GM12801 (cell line): ENCODE measurements around the gene GLS.

Experiments
- CTCF ChIP-seq: IDR thresholded peaks from one replicate; pipeline ENCODE4 v1.5.1; 2011; ENCODE audit warnings: control low read depth; ENCODE audit not compliant: insufficient read length; ENCODE audit errors: extremely low read depth

GLS gene

GRCh38 chr2:190860985-190861680 is 19.5 kb upstream of the GLS start:
- TF ChIP-seq CTCF: no peak

GRCh38 chr2:190862571-190862991 is 18.0 kb upstream of the GLS start:
- no peak for TF ChIP-seq CTCF

DNA sequence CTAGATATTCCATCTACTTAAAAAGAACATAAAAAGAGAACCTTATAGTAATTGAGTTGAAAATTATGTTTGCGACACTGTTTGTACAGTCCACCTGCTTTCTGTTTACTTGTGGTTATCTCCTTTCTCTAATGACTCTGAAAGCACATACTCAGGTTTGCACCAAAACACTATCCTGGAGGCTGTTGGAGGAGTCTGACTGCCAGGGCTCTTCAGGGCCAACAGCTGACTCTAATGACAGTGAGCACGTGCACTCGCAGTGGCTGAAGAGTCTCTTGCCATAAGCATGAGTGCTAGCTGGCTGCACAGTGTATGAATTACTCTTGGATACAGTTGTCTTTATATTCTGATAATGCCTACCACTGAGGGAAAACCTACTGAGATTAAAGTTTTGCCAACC is 16.7 kb upstream of the GLS start:
- no peak for TF ChIP-seq CTCF

GRCh38 chr2:190864375-190864774 is 16.2 kb upstream of the GLS start:
- TF ChIP-seq CTCF: no peak

DNA sequence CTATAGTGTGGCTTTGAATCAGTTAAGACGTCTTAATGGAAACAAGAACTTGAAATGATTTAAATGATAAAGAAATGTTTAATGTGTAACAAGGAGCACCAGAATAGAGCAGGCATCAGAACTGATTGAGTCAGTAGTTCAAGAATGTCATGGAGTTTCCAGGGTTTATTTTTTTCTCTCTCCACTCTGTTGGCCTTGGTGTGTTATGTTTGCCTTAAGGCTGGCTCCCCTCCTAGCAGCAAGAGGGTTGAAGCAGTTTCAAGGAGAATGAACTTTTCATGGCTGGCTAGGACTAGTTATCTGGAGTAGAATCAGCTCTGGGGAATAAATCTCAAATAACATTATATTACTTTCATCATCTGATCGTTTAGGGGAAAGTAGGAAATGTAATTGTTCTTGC is 13.4 kb upstream of the GLS start:
- no peak for TF ChIP-seq CTCF

- TF ChIP-seq CTCF: no peak
Observed at GRCh38 chr2:190867832-190868231, 12.8 kb upstream of the GLS start.

DNA sequence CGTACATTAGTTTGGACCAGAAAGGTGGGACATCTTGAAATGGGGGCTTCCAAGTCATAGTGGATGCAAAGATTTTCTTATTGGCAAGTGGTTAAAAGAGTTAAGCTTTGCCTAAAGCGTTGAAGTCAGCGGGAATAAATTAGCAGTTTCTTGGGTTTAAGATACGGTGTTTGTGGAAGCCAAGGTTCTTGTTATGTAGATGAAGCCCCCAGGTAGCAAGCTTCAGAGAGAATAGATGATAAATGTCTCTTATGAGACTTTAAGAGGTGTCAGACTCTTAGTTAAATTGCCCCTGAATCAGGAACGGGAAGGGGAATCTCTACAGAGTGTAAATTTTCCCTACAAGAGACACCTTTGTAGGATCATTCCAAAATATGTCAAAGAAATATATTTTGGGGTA is 10.9 kb upstream of the GLS start:
- no peak for TF ChIP-seq CTCF

- no peak for TF ChIP-seq CTCF
Observed at GRCh38 chr2:190875891-190876290, 4.7 kb upstream of the GLS start.
